ENCODE measurements around the gene LTBP1.
"Not testable (repeated sequence)": the region's sequence is repeated elsewhere in the genome, so short reads cannot be mapped to it uniquely, and the experiment has no call there.

Gene LTBP1

GRCh38 chr2:33363325-33364298 is 416.9 kb downstream of the LTBP1 start:
- DNase-seq: no peak

DNA sequence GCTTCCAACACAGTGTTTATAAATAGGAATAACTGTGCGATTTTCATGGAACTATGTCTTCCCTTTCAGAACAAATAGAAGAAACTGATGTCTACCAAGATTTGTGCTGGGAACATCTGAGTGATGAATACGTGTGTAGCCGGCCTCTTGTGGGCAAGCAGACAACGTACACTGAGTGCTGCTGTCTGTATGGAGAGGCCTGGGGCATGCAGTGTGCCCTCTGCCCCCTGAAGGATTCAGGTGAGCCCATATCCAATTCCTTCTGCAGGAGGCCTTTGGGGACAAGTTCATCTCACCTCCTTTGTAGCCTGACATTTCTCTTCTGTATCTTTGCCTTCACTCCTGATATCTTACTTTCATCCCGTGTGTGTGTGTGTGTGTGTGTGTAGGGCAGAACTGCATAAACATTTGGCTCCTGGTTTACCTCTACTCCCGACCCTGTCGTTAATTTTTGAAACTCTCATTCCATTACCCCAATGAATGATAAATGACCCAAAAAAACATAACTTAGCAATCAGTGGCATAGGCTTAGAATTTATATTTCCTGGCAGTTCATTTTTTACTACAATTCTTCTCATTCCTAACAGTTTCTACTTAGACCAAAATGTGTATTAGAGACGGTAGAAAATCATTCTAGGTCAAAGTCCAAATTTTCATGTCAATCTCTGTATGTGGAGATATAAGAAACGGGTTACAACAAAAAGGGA is 418.7 kb downstream of the LTBP1 start:
- no peak for DNase-seq

DNA sequence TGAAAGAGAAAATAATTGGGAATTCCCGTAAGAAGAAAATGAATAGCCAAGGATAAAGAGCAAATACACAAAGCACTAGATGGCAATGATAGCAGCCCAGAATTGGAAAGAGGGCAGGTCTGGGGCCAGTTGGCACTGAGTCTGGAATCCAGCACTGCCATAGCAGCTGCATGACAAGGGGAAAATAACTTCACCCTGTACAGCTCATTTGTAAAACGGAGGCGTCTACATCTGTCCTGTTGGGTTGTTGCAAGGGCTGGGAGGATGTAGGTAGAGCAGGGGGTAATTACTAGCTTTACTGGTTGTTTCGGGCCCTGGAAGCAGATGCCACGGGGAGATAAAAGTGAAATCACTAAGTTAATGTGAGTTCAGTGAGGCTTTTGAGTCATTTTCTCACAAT is 419.7 kb downstream of the LTBP1 start:
- DNase-seq: no peak

GRCh38 chr2:33368524-33368923 is 421.8 kb downstream of the LTBP1 start:
- DNase-seq: not testable (repeated sequence)

DNA sequence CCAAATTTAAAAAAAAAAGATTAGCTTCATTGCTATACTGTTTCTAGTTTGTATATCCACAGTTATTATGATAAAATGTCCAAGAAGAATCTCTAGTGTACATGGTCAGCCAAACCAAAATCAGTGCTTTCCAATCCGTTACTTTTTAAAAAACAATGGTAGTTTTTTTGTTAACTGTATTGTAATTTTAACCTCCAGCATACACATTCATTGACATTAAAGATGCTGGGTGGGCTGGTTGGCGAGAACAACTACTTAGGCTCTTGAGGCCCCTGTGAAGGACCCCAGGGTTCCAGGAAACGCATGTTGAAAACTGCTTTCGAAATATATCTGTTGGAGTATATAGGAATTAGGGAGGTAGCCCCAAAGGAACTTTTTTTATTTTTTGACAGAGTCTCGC is 422.4 kb downstream of the LTBP1 start:
- no peak for DNase-seq

- no peak for DNase-seq
These were observed 424.0 kb downstream of the LTBP1 start for GRCh38 chr2:33370636-33371265.

DNA sequence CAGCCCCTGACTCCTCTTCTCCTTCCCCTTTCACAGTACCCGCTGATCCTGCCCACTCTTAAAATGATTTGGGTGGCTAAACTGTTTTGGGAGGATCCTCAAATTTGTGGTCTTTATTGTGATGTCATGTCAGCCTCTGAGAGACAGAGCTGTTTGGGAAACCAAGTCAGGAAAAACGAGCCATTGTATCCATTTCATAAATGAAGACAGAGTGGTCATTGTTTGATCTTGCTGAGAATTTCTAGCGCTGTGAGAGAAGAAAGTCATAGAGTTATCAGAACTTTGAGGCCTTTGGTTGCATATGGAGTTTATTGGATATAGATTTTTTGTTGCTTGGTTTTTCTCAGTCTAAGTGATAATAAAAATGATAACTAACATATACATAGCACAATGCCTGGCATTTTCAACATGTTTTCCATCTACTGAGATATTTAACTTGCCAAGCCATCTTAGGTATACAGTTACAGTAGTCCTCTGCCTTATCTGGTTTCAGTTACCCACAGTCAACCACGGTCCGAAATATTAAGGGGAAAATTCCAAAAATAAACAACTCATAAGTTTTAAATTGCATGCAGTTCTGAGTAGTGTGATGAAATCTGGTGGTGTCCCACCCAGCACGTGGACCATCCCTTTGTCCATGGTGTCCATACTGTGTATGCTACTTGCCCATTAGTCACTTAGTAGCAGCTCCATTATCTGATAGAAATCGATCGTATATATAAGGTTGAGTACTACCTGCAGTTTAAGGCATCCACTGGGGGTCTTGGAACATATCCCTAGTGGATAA is 424.7 kb downstream of the LTBP1 start:
- no peak for DNase-seq

DNA sequence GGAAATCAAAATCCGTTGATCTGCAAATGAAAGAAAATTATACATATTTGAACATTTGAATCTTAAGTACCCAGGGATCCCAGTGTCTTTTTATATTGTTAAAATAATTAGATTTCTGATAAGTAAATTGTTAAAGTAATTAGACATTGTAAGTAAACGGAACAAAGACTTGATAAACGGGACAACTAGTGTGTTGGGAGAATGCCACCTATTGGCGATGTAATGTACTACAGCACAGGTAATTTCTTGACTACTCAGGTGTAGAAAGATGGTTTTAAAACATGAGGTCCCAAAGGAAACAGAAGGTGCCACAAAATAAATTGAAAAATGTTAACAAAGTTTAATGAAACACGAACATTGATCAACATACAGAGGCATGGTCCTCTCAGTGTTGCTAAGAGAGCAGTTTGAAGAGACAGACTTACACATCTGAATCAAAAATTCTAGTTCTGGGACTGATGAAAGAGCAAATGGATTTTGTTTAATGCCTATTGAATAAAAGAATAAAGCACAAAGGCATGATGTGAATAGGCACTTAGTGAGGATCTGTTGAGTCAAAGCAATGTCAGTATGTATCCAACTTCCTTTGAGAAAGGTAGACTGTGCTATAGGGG is 426.3 kb downstream of the LTBP1 start:
- peak; percentile 43 for DNase-seq

- DNase-seq: no peak
These were observed 427.2 kb downstream of the LTBP1 start for GRCh38 chr2:33373986-33374385.

GRCh38 chr2:33375054-33375453 is 428.3 kb downstream of the LTBP1 start:
- no peak for DNase-seq

DNA sequence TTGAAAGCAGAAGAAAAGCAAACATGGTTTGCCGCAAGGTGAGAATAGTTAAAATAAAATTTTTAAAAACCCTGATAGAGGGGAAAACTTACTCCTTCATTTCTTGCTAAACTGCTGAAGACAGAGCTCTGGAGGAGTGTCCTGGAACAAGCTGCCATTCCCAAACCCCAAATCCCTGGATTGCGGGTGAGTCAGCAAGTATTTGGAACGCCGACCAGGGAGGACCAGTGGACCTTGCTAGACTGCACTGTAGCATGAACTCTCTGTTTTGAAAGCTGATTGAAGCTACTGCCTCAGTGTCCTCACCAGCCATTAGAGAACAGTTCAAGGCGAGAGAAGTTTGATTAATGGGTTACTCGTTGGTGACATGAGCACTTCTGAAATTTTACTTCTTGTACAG is 430.3 kb downstream of the LTBP1 start:
- DNase-seq: no peak

- no peak for DNase-seq
These were observed 431.9 kb downstream of the LTBP1 start for GRCh38 chr2:33378556-33379210.

DNA sequence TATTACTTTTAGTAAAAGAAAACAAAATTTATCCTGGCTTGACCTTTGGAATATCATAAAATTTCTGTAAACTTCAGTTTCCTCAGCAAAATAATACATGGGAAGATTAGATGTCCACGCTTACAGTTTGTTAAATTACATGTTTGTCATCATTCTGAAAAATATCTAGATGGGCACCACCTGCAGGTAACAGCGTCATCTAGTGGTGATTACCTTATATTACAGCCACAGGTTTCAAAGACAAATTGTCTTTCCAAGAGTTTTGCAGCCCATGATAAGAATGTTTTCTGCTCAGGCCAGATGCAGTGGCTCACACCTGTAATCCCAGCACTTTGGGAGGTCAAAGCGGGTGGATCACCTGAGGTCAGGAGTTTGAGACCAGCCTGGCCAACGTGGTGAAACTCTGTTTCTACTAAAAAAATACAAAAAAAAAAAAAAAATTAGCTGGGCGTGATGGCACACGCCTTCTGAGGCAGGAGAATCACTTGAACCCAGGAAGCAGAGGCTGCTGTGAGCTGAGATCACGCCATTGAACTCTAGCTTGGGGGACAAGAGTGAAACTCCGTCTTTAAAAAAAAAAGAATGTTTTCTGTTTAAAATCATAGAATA is 433.4 kb downstream of the LTBP1 start:
- DNase-seq: no peak

- no peak for DNase-seq
These were observed 434.0 kb downstream of the LTBP1 start for GRCh38 chr2:33380719-33381118.

GRCh38 chr2:33381301-33381858 is 434.6 kb downstream of the LTBP1 start:
- no peak for DNase-seq

- DNase-seq: no peak
These were observed 437.3 kb downstream of the LTBP1 start for GRCh38 chr2:33383855-33384598.

DNA sequence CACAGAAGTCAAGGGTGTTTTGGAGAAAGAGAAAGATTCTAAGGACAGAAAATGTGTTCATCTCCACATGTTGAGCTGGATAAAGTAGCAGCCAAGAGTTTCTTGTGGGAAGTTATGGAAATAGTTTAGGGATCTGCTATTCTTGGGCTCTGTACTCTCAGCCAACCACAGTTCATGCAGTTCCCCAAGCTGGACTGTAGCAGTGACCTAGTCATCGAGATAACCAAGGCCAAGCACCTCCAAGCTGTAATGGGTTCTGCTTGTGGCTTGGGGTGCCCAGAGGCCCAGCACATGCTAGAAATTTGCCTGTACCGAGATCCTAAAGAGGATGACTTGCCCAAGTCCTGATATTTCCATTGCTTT is 437.8 kb downstream of the LTBP1 start:
- no peak for DNase-seq

DNA sequence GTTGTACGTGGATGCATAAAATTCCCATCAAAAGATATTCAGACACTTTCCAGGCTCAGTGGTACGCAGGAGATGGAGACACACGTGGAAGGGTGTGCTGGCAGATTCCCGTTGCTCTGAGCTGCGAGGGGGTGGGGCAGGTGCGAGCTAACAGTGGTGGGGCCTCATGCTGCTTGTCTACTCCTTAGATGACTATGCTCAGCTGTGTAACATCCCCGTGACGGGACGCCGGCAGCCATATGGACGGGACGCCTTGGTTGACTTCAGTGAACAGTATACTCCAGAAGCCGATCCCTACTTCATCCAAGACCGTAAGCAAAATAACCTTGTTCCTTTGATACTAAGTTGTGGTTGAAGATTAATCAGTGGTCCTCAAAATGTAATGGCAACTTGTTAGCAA is 442.2 kb downstream of the LTBP1 start:
- DNase-seq: no peak

- DNase-seq: not testable (repeated sequence)
These were observed 442.9 kb downstream of the LTBP1 start for GRCh38 chr2:33389695-33390094.

GRCh38 chr2:33391529-33392255 is 444.9 kb downstream of the LTBP1 start:
- DNase-seq: no peak

Data from CD4-positive, alpha-beta T cell treated with Interleukin-21 for 1 hour (primary cell).